Ovary (tissue), 3 donors: ENCODE results near the gene ST3GAL3.

Experiments used
- EP300 ChIP-seq: sonication (generic); formaldehyde crosslinking; IDR thresholded peaks from one replicate; pipeline ENCODE4 v1.6.1; 2017; ENCODE audit warnings: antibody characterized with exemption
- TF ChIP-seq, protein P1 (sequence below), 3 donors: fragments of 450-650 bp in 2 of 3; fragments of 200-600 bp in 1 of 3; IDR thresholded peaks; one replicate each; pipeline versions ENCODE4 v1.5.1 to v1.8.0; 2016 to 2022; ENCODE audit warnings: antibody characterized with exemption in 3 of 3, mild to moderate bottlenecking in 1 of 3
- donor health status: DM: no; HTN: no; CAD: no.

DNA sequence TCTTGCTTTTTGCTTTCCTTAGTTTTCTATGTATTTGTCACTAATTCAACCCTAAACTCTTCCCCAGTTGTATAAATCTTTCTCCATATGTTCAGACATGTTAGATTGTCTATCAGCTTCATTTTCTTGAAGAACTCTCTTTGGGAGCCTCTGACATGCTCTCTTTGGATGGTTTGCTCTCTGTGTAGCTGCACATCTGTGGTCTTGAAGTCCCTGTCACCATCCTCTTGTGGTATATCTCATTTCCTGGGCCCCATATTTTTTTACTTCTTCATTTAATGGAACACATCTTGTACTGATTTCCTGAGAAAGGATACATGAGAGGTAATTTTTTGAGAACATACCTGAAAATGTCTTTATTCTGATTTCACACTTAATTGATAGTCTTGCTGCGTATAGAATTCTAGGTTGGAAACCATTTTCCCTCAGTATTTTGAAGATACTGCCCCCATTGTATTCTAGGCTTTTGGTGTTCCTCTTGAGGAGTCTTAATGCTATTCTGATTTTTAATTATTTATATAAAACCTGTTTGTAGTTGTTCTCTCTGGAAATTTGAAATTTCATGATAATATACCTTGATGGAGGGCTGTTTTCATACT, 72.6 kb downstream of the ST3GAL3 start:
- TF ChIP-seq, protein P1, sequence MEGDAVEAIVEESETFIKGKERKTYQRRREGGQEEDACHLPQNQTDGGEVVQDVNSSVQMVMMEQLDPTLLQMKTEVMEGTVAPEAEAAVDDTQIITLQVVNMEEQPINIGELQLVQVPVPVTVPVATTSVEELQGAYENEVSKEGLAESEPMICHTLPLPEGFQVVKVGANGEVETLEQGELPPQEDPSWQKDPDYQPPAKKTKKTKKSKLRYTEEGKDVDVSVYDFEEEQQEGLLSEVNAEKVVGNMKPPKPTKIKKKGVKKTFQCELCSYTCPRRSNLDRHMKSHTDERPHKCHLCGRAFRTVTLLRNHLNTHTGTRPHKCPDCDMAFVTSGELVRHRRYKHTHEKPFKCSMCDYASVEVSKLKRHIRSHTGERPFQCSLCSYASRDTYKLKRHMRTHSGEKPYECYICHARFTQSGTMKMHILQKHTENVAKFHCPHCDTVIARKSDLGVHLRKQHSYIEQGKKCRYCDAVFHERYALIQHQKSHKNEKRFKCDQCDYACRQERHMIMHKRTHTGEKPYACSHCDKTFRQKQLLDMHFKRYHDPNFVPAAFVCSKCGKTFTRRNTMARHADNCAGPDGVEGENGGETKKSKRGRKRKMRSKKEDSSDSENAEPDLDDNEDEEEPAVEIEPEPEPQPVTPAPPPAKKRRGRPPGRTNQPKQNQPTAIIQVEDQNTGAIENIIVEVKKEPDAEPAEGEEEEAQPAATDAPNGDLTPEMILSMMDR (IDR thresholded peaks at IDR 0.05) = no peak
- TF ChIP-seq EP300 = no peak
